GM19438 (cell line): ENCODE results near the gene F11R.
"Not testable (repeated sequence)": the region's sequence is repeated elsewhere in the genome, so short reads cannot be mapped to it uniquely, and the experiment has no call there.

Experiments
- ATAC-seq: cut with Tn5 transposase; IDR thresholded peaks from one replicate; pipeline ENCODE4 v1.9.1; 2021; ENCODE audit warnings: low read depth; ENCODE audit not compliant: unreplicated experiment

F11R gene

DNA sequence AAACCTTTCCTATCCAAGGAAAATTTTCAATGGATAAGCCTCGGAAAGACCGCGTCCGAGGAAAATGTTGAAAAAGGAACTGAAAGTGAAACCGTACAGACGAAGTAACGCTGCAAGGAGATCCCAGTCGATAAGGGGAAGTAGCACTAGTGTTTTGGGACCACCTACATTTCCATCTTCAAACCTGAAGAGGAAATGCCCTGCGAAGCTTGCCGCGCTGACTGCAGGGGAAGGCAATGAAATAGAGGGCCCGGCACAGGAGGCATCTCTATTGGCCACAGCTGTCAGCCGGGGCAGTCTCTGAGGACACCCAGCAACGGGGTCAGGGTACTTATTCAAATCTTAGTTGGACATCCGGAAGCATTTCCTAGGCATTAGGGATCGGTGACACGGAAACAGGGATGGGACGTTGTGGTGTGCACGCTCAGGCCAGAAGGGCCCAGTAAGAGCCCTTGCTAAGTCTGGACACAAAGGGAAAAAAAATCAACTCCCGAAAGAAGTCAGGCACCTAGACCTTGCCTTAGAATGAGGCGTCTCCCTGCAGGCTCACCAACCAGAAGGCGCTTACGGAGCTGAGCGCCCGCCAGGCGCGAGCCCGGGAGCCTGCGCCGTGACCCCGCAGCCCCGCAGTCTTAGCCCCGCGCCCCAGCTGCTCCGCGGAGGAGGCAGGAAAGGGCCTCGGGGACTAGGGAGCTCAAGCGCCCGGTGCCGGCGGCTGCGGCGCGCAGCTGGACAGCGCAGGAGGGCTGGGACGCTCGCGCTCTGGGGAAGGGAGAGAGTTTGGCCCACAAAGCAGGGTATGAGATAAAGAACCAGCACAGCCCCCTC lies 24.2 kb upstream of the F11R start:
- ATAC-seq = peak; percentile 47

DNA sequence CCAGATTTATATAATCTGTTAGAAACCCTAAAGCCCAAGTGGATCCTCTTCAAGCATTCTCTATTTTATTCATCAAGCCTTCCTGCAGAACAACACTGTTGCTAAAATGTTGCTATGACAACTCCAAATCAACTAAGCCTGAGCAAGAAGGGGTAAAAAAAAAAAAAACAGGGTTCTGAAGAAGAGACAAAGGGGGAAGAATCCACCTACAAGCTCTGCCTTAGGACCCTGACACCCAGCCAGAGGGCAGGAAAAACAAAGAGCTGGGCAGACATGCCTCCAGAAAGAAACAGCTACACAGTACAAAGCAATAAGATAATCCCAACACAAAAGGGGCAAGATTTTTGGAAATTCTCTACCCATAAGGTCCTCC lies 23.6 kb upstream of the F11R start:
- no peak for ATAC-seq

DNA sequence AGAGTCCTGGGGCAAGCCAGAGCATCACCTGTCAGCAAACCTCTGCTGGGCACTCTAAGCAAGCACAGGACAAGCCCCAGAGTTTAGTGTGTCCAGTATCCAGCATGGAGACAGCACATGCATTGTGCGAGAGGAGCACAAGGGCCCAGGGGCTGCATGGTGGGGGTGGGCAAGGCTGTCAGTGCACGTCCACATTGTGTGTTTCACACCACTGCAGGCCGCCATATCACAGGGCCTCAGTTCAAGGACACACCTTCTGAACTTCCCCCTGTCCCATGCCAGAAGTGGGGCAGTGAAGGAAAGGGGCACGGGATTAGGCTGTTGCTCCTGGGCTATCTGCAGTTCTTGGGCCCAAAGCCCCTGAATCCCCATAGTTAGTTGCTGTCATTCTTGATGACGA lies 18.6 kb upstream of the F11R start:
- ATAC-seq = no peak

DNA sequence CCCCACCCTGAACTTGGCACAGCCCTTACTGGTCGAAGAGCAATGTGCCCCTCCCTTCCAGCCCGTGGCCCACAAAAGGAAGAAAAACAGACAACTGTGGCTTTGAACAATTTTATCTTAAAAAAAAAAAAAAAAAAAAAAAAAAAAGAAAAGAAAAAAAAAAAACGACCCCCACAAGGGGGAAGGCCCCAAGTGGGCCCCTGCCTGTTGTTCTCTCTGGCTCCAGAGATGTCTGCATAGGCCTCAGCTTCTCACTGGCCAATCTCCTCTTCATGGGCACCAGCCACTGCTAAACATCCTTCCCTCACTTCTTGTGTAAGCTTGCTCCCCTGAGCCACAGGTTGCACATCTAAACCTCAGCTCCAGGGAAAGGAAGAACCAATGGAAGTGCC lies 18.2 kb upstream of the F11R start:
- ATAC-seq = no peak

DNA sequence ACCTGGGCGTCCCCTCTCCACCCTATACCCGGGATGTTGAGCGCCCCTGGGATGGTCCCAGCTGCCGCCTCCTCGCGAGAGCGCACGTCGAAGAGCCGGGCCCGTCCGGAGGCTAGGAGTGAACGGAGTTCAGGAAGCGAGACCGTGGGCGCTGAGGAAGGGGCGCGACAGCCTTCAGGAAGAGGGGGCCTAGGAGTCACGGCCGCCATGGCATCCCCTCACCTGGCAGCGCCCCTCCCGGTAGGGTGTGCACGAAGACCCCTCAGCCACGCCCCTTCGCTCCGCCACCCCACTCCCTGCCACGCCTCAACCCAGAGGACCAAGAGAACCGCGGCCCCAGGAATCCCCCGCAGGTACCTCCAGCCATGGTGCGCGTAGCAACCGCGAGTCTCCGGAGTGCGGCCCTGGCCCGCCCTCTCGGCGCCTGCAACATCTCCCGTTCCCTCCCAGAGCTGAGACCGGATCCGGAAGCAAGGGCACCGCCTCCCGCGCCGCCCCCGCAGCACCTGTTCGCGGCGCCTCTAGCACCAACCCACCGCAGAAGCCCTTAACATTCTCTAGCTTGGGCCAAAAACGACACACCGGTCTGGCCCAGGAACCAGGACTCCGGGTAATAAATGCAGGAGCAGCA lies 17.7 kb upstream of the F11R start, which contains the start of gene TSTD1:
TSS of gene TSTD1 (minus strand) at position 442 of the 631 bp plus-strand sequence. CDS start at position 367, 75 bp downstream.
- ATAC-seq = peak; percentile 74

DNA sequence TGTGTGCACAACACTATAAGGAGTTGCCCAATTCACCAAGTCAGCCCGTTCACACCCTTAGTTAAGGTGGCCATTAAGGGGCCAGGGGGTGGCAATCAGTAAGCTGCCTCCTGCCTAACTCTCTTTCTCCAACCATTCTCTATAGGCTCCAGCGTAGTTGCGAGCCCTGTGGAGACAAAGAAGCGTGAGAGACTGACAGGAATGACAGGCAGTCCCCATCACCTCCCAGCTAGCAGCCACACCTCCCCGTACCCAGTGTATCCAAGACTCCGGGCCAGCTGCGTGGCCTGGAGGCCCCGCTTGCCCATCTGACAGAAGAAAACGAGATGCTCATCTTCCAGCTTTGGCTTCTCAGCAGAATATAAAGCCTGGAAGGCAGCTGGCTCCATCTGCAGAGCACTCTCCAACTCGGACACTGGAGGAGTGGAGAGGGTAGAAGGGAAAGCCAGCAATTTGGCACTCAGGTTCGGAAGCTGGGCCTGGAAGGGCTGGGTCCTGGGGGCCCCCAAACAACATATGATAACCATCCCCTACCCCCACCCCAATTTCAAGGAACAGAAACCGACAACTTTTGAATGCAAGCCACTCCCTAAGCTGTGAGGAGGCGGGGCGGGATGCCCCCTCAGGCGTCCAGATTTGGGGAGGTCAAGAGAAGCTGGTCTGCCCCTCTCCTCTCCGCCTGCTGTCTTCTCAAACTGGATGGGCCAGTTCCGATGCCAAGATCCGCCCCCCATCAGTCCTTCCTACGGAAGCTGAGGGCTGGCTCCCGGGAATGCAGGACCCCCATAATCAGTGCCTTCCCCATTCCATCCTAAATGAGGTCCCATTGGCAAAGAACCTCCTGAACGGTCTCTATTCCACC lies 16.9 kb upstream of the F11R start:
- no peak for ATAC-seq

DNA sequence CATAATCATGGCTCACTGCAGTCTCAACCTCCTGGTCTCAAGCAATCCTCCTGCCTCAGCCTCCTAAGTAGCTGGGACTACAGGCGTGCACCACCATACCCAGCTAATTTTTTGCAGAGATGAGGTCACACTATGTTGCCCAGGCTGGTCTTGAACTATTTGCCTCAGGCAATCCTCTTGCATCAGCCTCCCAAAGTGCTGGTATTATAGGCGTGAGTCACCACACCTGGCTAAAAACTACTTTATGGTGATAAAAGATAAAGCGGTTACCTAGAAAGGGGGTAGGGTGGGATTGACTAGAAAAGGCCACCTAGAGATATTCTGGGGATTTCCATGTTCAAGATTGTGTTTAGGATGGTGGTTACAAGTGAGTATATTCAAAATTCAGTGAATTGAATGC lies 12.8 kb upstream of the F11R start:
- no peak for ATAC-seq

DNA sequence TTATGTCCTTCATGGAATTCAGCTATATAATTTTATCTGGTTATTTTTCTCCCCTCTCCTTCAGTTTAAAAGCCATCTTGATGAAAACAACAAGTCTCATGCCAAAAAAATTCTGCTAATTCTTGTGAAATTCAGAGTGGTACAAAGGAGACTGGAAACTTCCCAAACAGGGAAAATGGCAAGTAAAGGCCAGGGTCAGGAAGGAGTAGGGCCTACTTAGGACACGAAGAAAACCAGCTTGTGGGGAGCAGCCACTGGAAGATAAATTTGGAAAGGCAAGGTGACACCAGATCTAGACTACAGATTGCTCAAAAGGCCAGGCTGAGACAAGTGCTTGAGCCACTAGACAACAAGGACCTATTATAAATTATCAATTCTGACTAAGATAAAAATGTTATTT lies 11.5 kb upstream of the F11R start:
- ATAC-seq = no peak

DNA sequence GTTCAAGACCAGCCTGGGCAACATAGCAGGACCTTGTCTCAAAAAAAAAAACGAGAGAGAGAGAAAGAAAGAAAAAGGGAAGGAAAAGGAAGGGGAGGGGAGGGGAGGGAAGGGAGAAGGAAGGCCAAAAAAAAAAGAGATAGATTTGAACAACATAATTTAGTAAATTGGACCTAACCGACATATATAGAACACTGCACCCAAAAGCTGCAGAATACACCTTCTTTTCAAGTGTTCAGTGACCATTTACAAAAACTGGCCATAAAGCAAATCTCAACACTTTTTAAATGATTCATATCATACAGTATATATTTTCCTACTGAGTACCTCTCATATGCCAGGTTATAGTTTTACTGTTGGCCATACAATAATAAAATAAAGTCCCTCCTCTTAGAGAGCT lies 10.9 kb upstream of the F11R start:
- no peak for ATAC-seq

DNA sequence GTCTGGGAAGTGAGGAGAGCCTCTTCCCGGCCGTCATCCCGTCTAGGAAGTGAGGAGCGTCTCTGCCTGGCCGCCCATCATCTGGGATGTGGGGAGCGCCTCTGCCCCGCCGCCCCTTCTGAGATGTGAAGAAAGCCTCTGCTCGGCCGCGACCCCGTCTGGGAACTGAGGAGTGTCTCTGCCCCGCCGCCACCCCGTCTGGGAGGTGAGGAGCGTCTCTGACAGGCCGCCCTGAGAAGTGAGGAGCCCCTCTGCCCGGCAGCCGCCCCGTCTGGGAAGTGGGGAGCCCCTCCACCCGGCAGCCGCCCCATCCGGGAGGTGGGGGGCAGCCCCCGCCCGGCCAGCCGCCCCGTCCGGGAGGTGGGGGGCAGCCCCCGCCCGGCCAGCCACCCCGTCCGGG lies 8.5 kb upstream of the F11R start:
- not testable (repeated sequence) for ATAC-seq

DNA sequence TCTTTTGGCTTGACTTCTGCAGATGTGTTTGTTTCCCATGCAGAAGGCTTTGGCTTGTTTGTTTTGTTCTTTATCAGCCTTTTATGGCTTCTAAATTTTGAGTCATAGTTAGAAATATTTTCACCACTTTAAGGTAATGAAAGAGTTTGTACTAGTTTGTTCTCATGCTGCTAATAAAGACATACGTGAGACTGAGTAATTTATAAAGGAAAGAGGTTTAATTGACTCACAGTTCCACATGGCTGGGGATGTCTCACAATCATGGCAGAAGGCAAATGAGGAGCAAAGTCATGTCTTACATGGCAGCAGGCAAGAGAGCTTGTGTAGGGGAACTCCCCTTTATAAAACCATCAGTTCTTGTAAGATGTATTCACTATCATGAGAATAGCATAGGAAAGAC lies 6.0 kb upstream of the F11R start:
- not testable (repeated sequence) for ATAC-seq

DNA sequence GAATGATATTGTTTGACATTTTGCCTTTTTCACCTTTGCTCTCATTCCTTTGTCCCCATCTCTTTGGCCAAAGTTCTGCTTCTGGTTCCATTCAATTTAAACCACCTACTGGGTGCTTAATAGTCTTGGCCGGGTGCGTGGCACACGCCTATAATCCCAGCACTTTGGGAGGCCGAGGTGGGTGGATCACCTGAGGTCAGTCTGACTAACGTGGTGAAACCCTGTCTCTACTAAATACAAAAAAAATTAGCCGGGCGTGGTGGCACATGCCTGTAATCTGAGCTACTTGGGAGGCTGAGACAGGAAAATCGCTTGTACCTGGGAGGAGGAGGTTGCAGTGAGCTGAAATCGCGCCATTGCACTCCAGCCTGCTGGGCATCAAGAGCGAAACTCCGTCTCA lies 1.5 kb upstream of the F11R start:
- not testable (repeated sequence) for ATAC-seq

DNA sequence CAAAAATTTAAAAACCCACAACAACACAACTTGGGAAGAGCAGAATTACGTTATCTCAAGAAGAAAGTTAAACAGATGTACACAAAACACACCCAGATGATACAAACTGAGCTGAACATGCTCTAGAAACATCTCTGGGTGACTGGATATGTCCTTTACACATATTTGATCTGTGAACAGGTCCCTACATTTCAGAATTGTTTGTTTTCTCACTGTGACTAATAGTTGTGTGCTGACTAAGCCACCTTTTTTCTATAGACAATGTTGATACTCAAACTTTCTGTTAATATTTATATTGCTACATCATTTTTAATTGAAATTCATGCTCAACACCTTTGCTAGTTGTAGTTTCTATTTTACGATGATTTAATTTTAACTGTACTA lies 1.0 kb upstream of the F11R start:
- ATAC-seq = no peak

DNA sequence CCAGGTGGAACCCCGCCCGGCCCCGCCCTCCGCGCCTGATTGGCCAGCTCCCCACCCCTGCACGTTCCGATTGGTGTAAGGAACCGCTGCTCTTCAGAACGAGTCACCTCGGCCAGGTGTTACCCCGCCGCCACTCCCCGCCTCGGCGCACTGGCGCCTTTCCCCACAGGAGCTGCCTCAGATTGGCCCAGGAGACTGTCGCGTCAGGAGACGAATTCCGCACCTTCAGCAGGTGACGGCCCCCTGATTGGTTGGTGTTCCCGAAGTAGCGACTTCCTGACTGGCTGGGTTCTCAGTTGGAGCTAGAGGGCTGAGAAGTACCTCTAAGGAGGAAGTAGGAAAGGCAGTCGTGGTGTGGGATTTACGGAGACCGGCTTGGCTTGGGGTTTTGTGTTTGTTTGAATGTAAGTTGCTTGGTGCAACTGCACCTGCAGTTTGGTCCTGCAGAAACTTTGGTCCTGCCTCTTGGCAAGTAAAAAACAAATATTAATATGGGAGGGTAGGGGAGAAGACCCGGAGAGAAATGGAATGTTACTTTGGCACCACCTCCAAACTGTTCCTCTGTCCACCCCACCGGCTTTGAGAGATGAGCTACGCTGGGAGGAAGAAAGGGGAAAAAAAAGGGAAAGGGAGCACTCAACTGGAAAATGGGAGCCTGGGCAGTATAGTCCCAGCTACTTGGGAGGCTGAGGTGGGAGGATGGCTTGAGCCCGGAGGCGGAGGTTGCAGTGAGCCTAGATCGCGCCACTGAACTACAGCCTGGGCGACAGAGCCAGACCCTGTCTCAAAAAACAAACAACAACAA lies 415 bp upstream of the F11R start:
- ATAC-seq = peak; percentile 86

DNA sequence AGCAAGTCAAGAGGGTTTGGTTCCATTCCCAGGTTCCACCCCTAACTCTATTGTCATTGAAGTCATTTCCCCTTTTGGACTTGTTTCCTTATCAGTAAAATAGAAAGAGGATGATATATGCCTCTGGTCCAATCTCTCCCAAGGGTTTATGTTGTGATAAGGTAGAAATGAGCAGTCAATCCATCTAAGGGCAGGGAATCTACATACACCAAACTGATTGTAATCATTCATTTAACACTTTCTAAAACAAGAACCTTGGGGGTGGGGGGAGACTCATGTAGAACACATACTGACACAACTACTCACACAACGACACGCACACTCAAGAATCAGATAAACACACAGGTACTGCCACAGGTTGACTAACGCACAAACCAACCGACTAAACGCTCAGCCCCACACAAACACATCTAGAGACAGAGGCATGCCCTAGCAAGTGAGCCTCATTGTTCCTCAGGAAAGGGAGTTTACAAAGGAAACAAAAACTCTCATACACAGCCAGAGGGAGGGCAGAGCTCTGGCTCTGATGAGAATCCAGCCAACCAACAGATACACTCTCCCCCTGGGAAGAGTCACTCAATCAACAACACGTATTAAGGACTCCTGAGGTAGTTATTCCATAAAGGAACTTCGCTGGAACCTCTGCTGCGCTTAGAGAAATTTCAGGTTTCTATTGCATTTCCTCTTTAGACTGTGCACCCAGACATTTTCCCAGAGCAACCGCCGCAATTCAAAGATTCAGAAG lies 1.0 kb downstream of the F11R start:
- no peak for ATAC-seq

DNA sequence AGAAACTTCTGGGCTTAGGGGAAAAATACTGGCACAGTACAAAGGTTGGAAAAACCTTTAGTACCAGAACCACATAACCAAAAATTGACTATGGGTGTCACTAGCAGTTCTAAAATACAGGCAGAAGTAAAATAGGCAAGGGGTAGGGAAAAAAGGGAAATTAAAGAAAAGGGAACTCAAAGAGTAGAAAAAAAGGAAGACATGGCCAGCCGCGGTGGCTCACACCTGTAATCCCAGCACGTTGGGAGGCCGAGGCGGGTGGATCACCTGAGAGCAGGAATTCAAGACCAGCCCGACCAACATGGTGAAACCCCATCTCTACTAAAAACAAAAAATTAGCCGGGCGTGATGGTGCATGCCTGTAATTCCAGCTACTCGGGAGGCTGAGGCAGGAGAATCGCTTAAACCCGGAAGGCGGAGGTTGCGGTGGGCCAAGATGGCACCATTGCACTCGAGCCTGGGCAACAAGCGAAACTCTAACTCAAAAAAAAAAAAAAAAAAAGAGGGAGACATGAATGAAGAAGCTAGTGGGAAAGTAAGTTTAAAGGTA lies 1.8 kb downstream of the F11R start:
- not testable (repeated sequence) for ATAC-seq

DNA sequence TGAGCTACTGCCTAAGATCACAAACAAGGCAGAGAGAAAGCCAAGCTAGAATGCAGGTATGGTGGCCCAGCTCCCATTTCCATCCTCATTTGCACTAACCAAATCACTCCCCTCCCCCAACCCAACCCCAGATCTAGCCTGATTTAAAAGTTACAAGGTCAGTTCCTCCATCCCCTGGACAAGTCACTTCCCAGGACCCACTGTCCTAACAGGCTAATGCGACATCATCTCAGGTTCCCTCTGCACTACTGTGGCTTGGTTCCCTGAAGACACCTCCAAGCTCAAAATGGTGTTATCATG lies 2.4 kb downstream of the F11R start:
- ATAC-seq = no peak

DNA sequence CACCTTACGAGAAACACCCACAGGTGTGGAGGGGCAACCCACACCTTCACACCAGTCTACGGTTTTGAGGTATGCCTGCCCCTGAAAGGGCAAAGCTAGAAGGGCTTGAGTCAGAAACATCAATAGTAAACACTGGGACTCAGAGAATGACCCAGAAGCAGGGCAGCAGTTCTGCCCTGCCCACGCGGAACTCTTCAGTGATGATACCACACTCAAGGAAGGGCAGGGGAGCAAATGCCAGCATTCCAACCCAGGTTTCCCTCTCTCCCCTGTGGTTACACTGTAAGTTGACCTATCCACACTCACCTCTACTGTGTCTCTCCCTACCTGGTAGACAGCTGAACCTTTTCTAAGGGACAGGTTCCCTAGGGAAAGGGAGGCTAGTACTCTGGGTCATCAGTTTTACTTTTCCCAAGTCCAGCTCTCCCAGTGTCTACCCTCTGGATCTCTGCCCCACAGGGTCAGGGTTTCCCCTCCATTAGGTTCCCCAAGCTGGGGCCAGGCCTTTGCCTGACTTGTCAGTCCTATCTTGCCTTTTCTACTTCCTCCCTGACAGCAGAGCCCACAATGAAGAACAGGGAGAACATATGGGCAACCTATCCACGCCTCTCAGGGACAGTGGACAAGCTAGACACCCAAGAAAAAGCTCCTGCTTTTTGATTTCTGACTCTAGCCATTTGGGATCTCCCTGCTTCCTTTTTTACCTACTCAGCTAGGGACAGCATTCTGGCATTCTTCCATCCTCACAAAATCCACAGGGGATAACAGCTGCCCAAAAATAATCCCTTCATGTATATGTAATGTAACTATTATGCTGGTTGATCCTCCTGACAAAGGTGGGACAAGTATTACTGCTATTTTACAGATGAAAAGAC lies 3.0 kb downstream of the F11R start:
- no peak for ATAC-seq

DNA sequence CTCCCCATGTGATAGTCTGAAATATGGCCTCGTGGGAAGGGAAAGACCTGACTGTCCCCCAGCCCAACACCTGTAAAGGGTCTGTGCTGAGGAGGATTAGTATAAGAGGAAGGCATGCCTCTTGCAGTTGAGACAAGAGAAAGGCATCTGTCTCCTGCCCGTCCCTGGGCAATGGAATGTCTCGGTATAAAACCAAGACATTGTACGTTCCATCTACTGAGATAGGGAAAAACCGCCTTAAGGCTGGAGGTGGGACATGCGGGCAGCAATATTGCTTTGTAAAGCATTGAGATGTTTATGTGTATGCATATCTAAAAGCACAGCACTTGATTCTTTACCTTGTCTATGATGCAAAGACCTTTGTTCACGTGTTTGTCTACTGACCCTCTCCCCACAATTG lies 3.8 kb downstream of the F11R start:
- ATAC-seq = not testable (repeated sequence)
